HG02885 (cell line): Measurements from ENCODE around the gene CSE1L.
"Not testable (repeated sequence)": the region's sequence is repeated elsewhere in the genome, so short reads cannot be mapped to it uniquely, and the experiment has no call there.

Experiments used
- ATAC-seq: cut with Tn5 transposase; IDR thresholded peaks from one replicate; pipeline ENCODE4 v1.9.1; 2021; ENCODE audit warnings: mild to moderate bottlenecking; ENCODE audit not compliant: unreplicated experiment, poor library complexity

CSE1L gene

GRCh38 chr20:49046087-49046900, at the start of gene CSE1L:
CSE1L (plus strand) TSS chr20:49046312; CDS start chr20:49058464, 12,152 bp downstream.
- peak; percentile 90 for ATAC-seq

- no peak for ATAC-seq
Measured at GRCh38 chr20:48999890-49000870, 45.9 kb upstream of the CSE1L start.

- ATAC-seq: no peak
Measured at GRCh38 chr20:49001741-49002140, 44.4 kb upstream of the CSE1L start.

GRCh38 chr20:49006446-49006980, 39.6 kb upstream of the CSE1L start:
- no peak for ATAC-seq

DNA sequence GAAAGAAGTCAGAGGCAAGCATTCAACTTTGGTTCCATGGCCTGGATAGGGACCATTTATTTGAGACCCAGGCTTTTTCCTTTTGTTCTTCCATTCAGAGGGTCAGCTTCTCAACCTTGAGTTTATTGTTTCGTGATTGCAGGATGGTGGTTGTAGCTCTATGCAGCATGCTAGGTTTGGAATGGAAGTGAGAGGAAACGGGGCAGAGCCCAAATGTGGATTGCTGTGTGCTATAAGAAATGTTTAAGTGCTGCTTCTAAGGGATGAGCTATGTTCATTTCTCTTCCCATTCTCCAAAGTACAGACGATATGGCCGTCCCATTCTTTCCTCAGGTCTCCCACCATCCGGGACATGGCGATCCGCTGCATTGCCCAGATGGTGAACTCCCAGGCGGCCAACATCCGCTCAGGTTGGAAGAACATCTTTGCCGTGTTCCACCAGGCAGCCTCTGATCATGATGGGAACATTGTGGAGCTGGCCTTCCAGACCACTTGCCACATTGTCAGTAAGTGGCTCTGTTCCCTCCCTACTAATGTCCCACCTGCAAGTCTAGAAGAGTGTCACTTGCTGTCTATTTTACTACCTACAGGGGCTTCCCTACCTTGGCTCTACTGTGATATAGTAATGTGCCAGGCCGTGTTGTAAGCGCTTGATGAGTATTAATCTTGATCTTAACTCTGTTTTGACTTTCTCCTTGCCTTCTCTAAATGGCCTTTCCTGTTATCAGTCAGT, 36.0 kb upstream of the CSE1L start:
- ATAC-seq: no peak

DNA sequence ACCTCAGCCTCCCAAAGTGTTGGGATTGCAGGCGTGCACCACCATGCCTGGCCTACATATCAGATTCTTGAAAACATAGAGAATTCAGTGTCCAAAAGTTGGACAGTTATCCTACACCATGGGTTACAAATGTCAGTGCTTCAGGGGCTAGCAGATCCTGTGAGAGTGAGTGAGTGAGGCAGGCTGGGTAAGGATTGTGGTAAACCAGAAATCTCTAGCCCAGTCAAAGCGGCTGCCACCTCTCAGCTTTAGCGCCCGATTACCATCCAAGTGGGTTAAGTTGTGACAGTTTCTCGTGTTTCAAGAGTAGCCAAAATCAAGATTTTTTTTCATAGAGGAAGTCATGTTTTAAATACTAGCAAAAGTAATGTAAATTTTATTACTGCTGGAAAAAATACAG, 21.9 kb upstream of the CSE1L start:
- ATAC-seq: no peak

DNA sequence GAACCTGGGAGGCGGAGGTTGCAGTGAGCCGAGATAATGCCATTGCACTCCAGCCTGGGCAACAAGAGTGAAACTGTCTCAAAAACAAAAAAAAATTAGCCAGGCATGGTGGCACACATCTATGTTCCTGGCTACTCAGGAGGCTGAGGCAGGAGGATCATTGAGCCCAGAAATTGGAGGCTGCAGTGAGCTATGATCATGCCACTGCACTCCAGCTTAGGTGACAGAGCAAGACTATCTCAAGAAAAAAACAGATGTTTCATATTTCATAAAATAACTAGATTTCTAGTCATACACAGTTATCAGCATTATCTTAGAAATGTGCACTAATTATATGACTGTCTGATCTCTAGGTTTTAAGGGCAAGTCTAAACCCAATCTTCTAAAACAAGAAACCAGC, 17.9 kb upstream of the CSE1L start:
- not testable (repeated sequence) for ATAC-seq

GRCh38 chr20:49028684-49029083, 17.4 kb upstream of the CSE1L start:
- ATAC-seq: no peak

GRCh38 chr20:49029203-49029602, 16.9 kb upstream of the CSE1L start:
- ATAC-seq: no peak

DNA sequence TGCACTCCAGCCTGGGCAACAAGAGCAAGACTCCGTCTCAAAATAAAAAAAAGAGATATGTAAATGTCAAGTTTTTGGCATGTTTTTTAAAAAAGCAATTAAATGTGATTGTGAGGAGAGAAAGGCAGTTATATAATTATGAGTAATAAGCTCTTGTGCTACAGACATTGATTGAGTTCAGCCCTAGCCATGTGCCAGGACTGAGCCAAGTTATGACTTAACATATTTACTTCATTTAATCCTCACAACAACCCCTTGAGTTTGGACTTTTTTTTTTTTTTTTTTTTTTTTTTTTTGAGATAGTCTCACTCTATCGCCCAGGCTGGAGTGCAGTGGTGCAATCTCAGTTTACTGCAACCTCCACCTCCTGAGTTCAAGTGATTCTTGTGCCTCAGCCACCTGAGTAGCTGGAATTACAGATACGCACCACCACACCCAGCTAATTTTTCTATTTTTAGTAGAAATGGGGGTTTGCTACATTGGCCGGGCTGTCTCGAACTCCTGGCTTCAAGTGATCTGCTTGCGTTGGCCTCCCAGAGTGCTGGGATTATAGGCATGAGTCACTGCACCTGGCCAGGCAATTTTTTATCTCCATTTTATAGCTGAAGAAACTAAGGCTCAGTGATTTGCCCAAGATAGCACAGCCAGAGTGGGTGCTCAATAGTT, 15.0 kb upstream of the CSE1L start:
- ATAC-seq: no peak

DNA sequence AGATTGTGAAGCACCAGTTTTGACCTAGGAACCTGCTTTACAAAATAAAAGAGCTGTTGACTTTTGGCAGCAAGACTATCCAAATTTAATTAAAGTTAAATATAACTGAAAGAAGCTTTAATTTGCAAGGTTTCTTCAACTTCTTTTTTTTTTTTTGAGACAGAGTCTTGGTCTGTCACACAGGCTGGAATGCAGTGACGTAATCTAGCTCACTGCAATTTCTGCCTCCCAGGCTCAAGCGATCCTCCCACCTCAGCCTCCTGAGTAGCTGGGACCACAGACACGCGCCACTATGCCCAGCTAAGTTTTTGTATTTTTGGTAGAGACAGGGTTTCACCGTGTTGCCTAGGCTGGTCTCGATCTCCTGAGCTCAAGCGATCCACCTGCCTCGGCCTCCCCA, 13.7 kb upstream of the CSE1L start:
- ATAC-seq: no peak

- no peak for ATAC-seq
Measured at GRCh38 chr20:49034070-49034732, 11.9 kb upstream of the CSE1L start.

- no peak for ATAC-seq
Measured at GRCh38 chr20:49037962-49038387, 8.1 kb upstream of the CSE1L start.

- no peak for ATAC-seq
Measured at GRCh38 chr20:49039854-49040253, 6.3 kb upstream of the CSE1L start.

DNA sequence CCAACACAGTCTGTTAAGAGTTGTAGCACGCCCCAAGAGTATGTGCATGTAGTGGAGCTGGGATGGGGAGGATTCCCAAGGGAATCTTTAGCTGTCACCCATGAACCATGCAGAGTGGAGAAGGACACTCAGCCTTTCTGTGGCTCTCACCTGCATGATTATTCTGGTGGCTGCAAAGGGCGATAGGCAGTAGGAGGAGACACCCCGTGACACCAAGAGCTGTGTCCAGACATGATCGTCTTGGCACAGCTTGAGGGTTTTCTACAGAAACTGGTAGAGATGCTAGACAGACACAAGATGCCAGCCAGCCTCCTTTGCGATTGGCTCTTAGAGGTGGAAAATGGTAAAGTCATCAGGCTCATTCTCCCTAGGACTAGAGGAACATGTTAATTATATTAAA, 3.1 kb upstream of the CSE1L start:
- ATAC-seq: no peak

DNA sequence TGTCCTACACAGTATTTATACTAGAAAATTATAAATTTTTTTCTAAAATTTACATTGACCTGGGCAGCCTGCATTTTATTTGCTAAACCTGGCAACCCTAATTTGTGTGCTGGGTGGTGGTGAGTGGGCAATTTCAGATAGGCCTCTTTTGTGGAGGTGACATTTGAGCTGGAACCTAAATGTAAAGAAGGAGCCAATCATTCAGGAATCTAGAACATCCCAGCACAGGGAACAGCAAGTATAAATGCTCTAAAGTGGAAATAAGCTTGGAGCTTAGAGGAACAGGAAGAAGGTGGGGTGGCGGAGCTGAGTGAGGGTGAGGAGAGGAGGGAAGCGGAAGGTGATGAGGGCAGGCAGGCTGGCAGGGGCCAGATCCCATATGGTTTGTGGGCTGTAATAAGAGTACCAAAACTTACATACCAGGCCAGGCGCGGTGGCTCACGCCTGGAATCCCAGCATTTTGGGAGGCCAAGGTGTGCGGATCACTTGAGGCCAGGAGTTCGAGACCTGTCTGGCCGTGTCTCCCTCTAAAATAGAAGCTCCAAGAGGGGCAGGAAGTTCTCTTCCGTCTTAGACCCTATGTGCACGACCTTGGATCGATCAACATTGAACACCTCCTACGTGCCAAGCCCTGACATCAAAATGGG, 549 bp upstream of the CSE1L start:
- ATAC-seq: no peak

- no peak for ATAC-seq
Measured at GRCh38 chr20:49052334-49052733, 6.2 kb downstream of the CSE1L start.

DNA sequence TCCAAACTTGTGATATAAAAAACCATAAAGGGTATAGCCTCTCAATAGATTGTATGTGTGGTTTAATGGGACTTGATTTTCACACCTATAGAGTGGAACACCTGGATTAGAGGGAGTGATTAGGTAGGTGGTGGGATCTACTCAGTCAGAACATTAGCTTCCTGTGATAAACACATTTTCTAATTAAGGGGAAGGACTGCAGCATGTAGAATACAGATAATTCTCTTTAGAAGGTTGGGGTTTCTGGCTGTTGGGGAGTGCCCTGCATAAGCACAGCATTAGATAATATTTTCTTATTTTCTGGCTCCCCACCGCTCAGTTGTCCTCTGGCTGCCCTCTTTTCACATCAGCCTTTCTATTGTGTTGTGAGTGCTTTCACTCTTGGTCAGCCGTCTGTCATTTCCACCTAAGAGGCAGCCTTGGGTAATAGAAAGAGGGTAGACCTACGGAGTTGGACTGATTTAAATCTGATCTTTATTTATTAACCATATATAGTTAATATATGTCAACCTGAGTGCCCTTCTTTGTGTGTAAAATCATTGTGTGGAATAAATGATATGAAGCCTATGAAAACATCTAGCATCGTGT, 8.0 kb downstream of the CSE1L start:
- ATAC-seq: no peak
